Measurements from ENCODE around the gene MYH6.

DNA sequence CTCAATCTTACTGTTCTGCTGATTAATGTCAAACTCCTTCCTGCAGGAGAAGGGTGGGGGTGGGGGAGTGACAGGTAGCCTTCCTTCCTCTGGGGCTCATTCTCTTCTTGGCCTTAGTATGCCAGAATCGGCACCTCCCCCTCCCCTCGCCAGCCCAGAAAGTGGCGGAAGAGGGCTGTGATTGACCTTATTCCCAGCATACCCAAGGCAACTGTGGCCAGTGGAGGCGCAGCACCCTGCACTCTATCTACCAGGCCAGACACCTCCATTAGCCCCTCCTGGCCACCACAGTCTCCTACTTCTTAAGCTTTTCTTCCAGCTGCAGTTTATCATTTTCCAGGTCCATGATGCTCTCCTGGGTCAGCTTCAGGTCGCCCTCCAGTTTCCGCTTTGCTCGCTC is 15.5 kb downstream of the MYH6 start:
- no peak for TF ChIP-seq CTCF (IDR thresholded peaks at IDR 0.05)
- no peak for TF ChIP-seq POLR2A (IDR thresholded peaks at IDR 0.05)

All from lower leg skin (tissue), 3 donors.